Measurements from ENCODE around the gene CABLES1. TPM values are rescaled to one million over a fixed set of nuclear protein-coding genes. Genes with fewer than 3 reads are reported as not detected.
A peak's percentile ranks its signal among the peaks of the same experiment; 100 is the strongest.

Gene CABLES1
- total and polyA plus RNA-seq, 3 donors from 2014 or later = 6.2 to 15.8 (median 12.0) TPM

DNA sequence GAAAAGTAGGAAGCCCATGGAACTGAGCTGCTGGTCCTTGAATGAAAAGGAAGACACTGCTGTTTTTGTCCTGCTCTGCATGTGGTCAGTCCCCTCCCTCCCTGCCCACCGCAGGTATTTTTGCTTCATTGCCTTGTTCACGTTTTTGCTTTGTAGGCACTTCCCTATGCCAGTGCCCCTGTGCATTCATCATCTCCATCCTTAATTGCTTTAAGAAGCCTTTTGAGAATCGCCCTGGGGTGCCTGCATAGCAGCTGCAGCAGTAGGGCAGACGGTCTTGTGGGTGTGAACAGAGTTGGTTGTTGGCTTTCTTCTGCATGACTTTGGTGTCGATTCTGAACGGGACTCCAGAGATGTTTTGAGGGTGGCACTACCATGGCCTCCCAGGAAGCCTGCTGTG is 97.0 kb downstream of the CABLES1 start:
- 85 to 90% methylated on average over 5 to 6 of the region's 6 CpGs for WGBS, 2 donors
- Histone ChIP-seq H3K27me3 (no peaks in the 10 kb centered on the region), H3K4me3 (no peak overlapping the region), H3K27ac (no peak overlapping the region), H3K4me1 (peaks cover 7% of the 10 kb centered on the region), H3K36me3 (ENCODE audit: low read depth, missing control alignments) (no peaks in the 10 kb centered on the region), H3K9me3 (no peaks in the 10 kb centered on the region)
- intact Hi-C loops (cut with DNase I; ENCODE audit: low total_unique reads) = no loop called here
- TF ChIP-seq, protein P1, sequence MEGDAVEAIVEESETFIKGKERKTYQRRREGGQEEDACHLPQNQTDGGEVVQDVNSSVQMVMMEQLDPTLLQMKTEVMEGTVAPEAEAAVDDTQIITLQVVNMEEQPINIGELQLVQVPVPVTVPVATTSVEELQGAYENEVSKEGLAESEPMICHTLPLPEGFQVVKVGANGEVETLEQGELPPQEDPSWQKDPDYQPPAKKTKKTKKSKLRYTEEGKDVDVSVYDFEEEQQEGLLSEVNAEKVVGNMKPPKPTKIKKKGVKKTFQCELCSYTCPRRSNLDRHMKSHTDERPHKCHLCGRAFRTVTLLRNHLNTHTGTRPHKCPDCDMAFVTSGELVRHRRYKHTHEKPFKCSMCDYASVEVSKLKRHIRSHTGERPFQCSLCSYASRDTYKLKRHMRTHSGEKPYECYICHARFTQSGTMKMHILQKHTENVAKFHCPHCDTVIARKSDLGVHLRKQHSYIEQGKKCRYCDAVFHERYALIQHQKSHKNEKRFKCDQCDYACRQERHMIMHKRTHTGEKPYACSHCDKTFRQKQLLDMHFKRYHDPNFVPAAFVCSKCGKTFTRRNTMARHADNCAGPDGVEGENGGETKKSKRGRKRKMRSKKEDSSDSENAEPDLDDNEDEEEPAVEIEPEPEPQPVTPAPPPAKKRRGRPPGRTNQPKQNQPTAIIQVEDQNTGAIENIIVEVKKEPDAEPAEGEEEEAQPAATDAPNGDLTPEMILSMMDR (IDR thresholded peaks at IDR 0.05) = no peak
- TF ChIP-seq POLR2A (IDR thresholded peaks at IDR 0.05) = no peak
- no peak for DNase-seq

DNA sequence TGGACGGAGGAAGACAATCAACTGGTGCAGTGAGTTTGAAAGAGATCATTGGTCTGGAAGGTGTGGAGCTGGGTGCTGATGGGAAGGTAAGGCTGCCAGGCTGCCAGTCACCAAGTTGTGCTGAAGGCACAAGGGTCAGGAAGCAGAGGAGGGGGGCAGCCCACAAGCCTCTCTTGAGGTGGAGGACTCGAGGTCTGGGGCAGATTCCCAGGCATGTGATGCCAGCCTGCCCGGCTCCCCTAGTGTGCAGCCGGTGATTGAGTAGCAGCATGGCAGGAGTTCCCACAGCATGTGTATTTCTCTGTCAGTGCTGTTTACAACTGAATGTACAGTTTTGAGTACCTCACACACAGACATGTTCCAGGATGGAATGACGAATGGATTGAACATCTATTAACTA is 99.3 kb downstream of the CABLES1 start:
- DNase-seq = no peak
- Histone ChIP-seq H3K4me3 (no peak overlapping the region), H3K36me3 (ENCODE audit: low read depth, missing control alignments) (no peaks in the 10 kb centered on the region), H3K9me3 (no peaks in the 10 kb centered on the region), H3K27ac (no peak overlapping the region), H3K4me1 (peaks cover 16% of the 10 kb centered on the region), H3K27me3 (no peaks in the 10 kb centered on the region)
- TF ChIP-seq, protein P1 (IDR thresholded peaks at IDR 0.05) = no peak
- TF ChIP-seq POLR2A (IDR thresholded peaks at IDR 0.05) = no peak
- 88% methylated on average over 5 of the region's 5 CpGs for WGBS, 2 donors
- intact Hi-C loops (cut with DNase I; ENCODE audit: low total_unique reads) = no loop called here

DNA sequence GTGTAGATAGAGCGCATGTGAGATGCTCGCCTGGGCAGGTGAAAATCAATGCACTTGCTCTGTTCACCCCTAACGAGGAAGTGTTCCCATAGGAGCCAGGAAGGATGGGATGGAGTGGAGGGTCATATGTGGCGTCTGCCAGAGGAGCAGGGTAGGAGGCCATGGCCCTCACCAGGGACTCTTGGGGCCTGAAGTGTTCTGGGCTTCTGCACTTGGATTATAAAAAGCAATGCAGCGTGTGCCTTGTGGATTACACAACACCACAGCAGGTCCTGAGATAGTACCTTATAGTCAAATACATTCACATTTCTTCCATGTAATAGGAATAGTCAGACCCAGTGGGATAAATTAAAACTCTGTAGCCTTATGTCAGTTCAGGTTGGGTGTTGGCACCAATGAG is 100.1 kb downstream of the CABLES1 start:
- no peak for TF ChIP-seq POLR2A (IDR thresholded peaks at IDR 0.05)
- TF ChIP-seq, protein P1 (IDR thresholded peaks at IDR 0.05) = no peak
- Histone ChIP-seq H3K9me3 (no peaks in the 10 kb centered on the region), H3K36me3 (ENCODE audit: low read depth, missing control alignments) (no peaks in the 10 kb centered on the region), H3K4me3 (no peak overlapping the region), H3K27ac (no peak overlapping the region), H3K27me3 (no peaks in the 10 kb centered on the region), H3K4me1 (peaks cover 16% of the 10 kb centered on the region)
- no peak for DNase-seq
- WGBS, 2 donors = 84 to 90% methylated on average over 5 of the region's 5 CpGs
- intact Hi-C loops (cut with DNase I; ENCODE audit: low total_unique reads) = no loop called here

DNA sequence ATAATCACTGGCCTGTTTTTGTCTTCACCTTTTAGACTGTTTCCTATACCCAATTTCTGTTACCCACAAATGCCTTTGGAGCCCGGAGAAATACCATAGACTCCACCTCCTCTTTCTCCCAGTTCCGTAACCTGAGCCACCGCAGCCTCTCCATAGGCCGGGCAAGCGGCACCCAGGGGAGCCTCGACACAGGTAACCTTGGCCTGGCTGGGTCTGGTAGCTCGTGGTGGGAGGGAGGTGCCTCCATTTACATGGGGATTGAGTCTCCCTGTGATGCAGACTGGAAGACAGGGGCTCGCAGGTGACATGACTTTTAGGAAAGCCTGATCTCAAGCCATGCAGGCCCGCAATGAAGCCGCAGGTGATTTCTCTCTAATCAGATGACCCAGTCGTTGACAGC is 100.6 kb downstream of the CABLES1 start:
- H3K27ac ChIP-seq = no peak overlapping the region
- no peak for DNase-seq
- H3K27me3 ChIP-seq = no peaks in the 10 kb centered on the region
- 81 to 83% methylated on average over 10 to 11 of the region's 11 CpGs for WGBS, 2 donors
- H3K36me3 ChIP-seq (ENCODE audit: low read depth, missing control alignments) = no peaks in the 10 kb centered on the region
- intact Hi-C loops (cut with DNase I; ENCODE audit: low total_unique reads) = no loop called here
- H3K9me3 ChIP-seq = no peaks in the 10 kb centered on the region
- H3K4me3 ChIP-seq = no peak overlapping the region
- TF ChIP-seq POLR2A (IDR thresholded peaks at IDR 0.05) = no peak
- TF ChIP-seq, protein P1 (IDR thresholded peaks at IDR 0.05) = no peak
- H3K4me1 ChIP-seq = peaks cover 16% of the 10 kb centered on the region

DNA sequence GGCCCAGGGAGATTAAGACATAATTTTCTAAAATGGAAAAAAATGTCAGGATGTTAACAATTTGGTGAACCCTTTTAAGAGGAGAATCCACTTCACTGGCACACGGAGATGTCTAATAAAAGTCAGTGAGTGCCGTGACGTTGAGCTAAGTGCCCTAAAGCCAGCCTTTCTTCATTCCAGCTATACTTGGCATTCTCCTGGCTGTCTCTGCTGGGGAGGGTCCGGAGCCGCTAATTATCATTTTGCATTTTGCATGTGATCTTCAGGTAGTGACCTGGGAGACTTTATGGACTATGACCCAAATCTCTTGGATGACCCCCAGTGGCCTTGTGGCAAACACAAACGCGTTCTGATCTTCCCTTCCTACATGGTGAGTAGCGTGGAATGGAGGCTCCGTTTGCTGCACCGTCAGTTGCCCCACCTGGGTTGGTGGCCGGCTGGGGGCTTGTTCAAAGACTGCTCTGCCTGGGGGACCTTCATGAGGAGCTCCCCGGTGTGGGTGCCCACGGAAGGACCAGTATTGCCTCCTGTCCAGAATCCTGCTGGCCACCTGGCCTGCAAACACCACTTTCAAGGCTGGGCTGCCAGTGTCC is 101.7 kb downstream of the CABLES1 start:
- TF ChIP-seq, protein P1 (IDR thresholded peaks at IDR 0.05) = no peak
- TF ChIP-seq POLR2A (IDR thresholded peaks at IDR 0.05) = no peak
- 87 to 88% methylated on average over 11 to 12 of the region's 13 CpGs for WGBS, 2 donors
- Histone ChIP-seq H3K4me1 (peaks cover 16% of the 10 kb centered on the region), H3K27ac (peak overlapping the region; percentile 55 to 62), H3K9me3 (no peaks in the 10 kb centered on the region), H3K4me3 (no peak overlapping the region), H3K27me3 (no peaks in the 10 kb centered on the region), H3K36me3 (ENCODE audit: low read depth, missing control alignments) (no peaks in the 10 kb centered on the region)
- intact Hi-C loops (cut with DNase I; ENCODE audit: low total_unique reads) = no loop called here
- DNase-seq = no peak

Data from testis (tissue), 3 donors.